Measurements from ENCODE around the gene TTC3.

The TTC3 gene

DNA sequence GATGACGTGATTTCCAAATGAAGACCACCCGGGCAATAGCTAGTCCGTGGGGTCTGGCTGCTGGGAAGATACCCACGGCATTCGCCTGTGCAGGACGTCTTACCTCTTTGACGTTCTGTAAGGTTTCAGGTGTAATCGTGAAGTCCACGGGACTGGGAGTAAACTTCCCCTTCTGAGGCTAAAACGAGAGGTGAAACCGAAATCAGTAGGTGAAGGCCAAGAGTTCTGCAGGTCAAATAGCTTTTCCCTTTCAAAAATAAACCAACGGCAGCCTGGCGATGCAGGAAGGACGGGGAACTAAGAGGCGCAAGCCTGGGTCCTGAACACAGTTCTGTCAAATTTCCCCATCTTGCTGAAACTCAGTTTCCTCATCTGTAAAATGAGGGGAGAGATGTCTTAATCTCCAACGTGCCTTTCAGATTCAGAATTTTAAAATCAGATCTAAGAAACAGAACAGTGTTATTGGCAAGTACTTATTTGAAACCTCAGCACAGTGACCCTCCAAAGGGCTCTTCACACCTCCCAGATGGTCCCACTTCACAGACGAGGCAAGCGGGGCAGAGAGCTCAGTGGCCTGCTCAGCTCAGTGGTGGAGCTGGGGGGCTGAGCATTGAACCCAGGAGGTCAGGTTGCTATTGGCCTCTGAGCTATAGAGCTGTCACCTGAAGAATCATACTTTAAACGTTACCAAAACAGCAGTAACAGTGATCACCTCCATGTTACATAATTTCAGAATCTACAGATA is 159.4 kb downstream of the TTC3 start:
- DNase-seq (ENCODE audit: low read depth in 1 of 2, low spot score in 1 of 2), result no peak
- no peak overlapping the region for H3K27ac ChIP-seq (replicated peaks)
- TF ChIP-seq, protein P1, sequence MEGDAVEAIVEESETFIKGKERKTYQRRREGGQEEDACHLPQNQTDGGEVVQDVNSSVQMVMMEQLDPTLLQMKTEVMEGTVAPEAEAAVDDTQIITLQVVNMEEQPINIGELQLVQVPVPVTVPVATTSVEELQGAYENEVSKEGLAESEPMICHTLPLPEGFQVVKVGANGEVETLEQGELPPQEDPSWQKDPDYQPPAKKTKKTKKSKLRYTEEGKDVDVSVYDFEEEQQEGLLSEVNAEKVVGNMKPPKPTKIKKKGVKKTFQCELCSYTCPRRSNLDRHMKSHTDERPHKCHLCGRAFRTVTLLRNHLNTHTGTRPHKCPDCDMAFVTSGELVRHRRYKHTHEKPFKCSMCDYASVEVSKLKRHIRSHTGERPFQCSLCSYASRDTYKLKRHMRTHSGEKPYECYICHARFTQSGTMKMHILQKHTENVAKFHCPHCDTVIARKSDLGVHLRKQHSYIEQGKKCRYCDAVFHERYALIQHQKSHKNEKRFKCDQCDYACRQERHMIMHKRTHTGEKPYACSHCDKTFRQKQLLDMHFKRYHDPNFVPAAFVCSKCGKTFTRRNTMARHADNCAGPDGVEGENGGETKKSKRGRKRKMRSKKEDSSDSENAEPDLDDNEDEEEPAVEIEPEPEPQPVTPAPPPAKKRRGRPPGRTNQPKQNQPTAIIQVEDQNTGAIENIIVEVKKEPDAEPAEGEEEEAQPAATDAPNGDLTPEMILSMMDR (IDR thresholded peaks at IDR 0.05; ENCODE audit: insufficient read depth, low read length), result no peak
- TF ChIP-seq GABPA (IDR thresholded peaks at IDR 0.05; ENCODE audit: low read depth), result no peak
- TF ChIP-seq SPI1 (IDR thresholded peaks at IDR 0.05; ENCODE audit: borderline replicate concordance, low read depth), result no peak
- no peak for TF ChIP-seq POLR2AphosphoS5 (IDR thresholded peaks at IDR 0.05; ENCODE audit: low read depth)
- TF ChIP-seq, protein P2, sequence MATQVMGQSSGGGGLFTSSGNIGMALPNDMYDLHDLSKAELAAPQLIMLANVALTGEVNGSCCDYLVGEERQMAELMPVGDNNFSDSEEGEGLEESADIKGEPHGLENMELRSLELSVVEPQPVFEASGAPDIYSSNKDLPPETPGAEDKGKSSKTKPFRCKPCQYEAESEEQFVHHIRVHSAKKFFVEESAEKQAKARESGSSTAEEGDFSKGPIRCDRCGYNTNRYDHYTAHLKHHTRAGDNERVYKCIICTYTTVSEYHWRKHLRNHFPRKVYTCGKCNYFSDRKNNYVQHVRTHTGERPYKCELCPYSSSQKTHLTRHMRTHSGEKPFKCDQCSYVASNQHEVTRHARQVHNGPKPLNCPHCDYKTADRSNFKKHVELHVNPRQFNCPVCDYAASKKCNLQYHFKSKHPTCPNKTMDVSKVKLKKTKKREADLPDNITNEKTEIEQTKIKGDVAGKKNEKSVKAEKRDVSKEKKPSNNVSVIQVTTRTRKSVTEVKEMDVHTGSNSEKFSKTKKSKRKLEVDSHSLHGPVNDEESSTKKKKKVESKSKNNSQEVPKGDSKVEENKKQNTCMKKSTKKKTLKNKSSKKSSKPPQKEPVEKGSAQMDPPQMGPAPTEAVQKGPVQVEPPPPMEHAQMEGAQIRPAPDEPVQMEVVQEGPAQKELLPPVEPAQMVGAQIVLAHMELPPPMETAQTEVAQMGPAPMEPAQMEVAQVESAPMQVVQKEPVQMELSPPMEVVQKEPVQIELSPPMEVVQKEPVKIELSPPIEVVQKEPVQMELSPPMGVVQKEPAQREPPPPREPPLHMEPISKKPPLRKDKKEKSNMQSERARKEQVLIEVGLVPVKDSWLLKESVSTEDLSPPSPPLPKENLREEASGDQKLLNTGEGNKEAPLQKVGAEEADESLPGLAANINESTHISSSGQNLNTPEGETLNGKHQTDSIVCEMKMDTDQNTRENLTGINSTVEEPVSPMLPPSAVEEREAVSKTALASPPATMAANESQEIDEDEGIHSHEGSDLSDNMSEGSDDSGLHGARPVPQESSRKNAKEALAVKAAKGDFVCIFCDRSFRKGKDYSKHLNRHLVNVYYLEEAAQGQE (IDR thresholded peaks at IDR 0.05; ENCODE audit: insufficient replicate concordance, low read depth), result no peak
- H3K27me3 ChIP-seq (ENCODE audit: insufficient read depth, poor library complexity, severe bottlenecking), result no peaks in the 10 kb centered on the region
- H3K4me3 ChIP-seq (replicated peaks; ENCODE audit: insufficient read depth, low read length), result no peak overlapping the region

DNA sequence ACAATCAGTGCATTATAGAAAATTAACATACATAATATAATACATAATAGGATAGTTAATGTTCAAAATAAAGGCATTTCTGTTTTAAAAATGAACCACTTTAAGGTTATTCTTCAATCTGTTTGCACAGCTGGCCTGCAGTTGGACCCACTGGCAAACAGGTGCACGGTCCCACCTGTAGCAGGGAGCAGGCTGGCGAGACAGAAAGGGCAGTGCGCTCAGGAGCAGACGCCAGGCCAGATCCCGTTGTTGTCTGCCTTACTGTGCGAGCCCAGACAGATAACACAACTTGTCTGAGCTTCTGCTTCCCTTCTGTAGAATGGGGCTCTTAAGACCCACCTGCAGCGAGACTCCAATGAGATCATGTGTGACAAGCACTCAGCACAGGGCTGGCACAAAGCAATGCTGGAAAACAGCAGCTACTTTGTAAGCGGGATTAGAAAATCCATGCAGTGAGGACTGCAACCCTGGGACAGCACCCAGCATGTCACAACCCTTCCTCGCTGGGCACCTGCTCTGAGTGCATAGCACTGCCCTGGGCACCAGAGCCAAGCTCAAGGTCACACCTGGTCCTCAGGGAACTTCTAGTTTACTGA is 160.6 kb downstream of the TTC3 start:
- TF ChIP-seq, protein P1 (IDR thresholded peaks at IDR 0.05; ENCODE audit: insufficient read depth, low read length), result no peak
- TF ChIP-seq POLR2AphosphoS5 (IDR thresholded peaks at IDR 0.05; ENCODE audit: low read depth), result no peak
- TF ChIP-seq SPI1 (IDR thresholded peaks at IDR 0.05; ENCODE audit: borderline replicate concordance, low read depth), result no peak
- no peak for TF ChIP-seq GABPA (IDR thresholded peaks at IDR 0.05; ENCODE audit: low read depth)
- TF ChIP-seq, protein P2 (IDR thresholded peaks at IDR 0.05; ENCODE audit: insufficient replicate concordance, low read depth), result no peak

DNA sequence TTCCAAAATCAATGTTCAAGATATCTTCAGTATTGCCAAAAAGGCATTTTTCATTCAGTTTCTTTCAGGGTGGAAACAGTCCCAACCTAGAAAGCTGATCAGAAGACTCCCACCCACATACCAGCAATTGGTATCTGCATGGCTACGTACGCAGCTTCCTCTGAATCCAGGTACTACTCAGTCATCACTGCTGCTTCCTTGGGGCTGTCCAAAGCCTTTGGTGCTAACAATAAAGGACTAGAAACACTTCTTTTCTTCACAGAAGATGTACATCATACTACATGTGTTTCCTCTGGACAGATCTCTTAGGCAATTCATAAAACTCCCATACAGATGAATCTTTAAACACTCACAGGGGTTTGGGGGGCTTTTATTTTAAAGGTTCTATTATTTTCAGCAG is 164.3 kb downstream of the TTC3 start:
- TF ChIP-seq, protein P2 (IDR thresholded peaks at IDR 0.05; ENCODE audit: insufficient replicate concordance, low read depth), result no peak
- TF ChIP-seq, protein P1 (IDR thresholded peaks at IDR 0.05; ENCODE audit: insufficient read depth, low read length), result no peak
- TF ChIP-seq GABPA (IDR thresholded peaks at IDR 0.05; ENCODE audit: low read depth), result no peak
- no peak for TF ChIP-seq SPI1 (IDR thresholded peaks at IDR 0.05; ENCODE audit: borderline replicate concordance, low read depth)
- no peak for TF ChIP-seq POLR2AphosphoS5 (IDR thresholded peaks at IDR 0.05; ENCODE audit: low read depth)
- Histone ChIP-seq H3K4me3 (replicated peaks; ENCODE audit: insufficient read depth, low read length) (no peak overlapping the region), H3K27me3 (ENCODE audit: insufficient read depth, poor library complexity, severe bottlenecking) (no peaks in the 10 kb centered on the region), H3K27ac (replicated peaks) (no peak overlapping the region)
- DNase-seq (ENCODE audit: low read depth in 1 of 2, low spot score in 1 of 2), result no peak

More for the DNA sequence above, 160.6 kb downstream of the TTC3 start:
- Histone ChIP-seq H3K27ac (replicated peaks) (no peak overlapping the region), H3K4me3 (replicated peaks; ENCODE audit: insufficient read depth, low read length) (no peak overlapping the region), H3K27me3 (ENCODE audit: insufficient read depth, poor library complexity, severe bottlenecking) (no peaks in the 10 kb centered on the region)
- no peak for DNase-seq (ENCODE audit: low read depth in 1 of 2, low spot score in 1 of 2)

All from HL-60 (cell line).